Nephron (organoid): Measurements from ENCODE around the gene PSAP.

Source experiments
- H3K27ac Mint-ChIP-seq, 3 experiments: 2 replicates each; pipeline ENCODE4 v1.8.0; 2020; ENCODE audit warnings: mixed read lengths in 3 of 3, mild to moderate bottlenecking in 2 of 3, moderate library complexity in 1 of 3
- H3K27me3 Mint-ChIP-seq: 2 replicates; pipeline ENCODE4 v1.8.0; 2021; ENCODE audit warnings: low read depth, mild to moderate bottlenecking, moderate library complexity, mixed read lengths
- H3K36me3 Mint-ChIP-seq: 2 replicates; pipeline ENCODE4 v1.8.0; 2020; ENCODE audit warnings: low read depth, mixed read lengths
- H3K4me1 Mint-ChIP-seq: 2 replicates; pipeline ENCODE4 v1.8.0; 2020; ENCODE audit warnings: mixed read lengths
- H3K4me3 Mint-ChIP-seq, 3 experiments: 2 replicates each; pipeline ENCODE4 v1.8.0; 2020; ENCODE audit warnings: mild to moderate bottlenecking in 3 of 3, mixed read lengths in 3 of 3, moderate library complexity in 2 of 3
- H3K9me3 Mint-ChIP-seq: 2 replicates; pipeline ENCODE4 v1.8.0; 2020; ENCODE audit warnings: mixed read lengths
- TF ChIP-seq, protein P1 (sequence below), 3 experiments: fragments of 200-600 bp; sonication (generic); IDR thresholded peaks; one replicate each; pipeline ENCODE4 v1.5.0; 2021; ENCODE audit warnings: antibody characterized with exemption in 3 of 3; ENCODE audit not compliant: unreplicated experiment in 3 of 3

The PSAP gene

DNA sequence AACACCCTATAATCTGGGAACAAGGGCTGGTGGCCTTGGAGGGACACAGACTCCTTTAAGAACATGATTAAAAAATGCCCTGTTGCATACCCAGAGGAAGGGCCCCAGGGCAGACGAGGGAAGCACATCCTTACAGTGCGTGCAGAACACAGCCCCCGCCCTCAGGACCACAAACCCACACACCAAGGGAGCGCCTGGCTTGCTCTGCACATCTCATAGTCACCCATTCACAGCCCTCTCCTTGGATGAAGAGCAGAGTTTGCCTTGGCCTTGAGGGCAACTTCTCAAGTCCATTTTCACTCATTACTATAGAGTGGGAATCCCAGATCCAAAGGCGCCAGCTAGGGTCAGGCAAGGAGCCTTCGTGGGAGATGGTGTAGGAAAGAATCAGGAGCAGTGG is 71.4 kb downstream of the PSAP start:
- Mint-ChIP-seq H3K4me3 (no peak overlapping the region), H3K27ac (no peak overlapping the region), H3K36me3 (no peaks in the 10 kb centered on the region), H3K9me3 (no peaks in the 10 kb centered on the region), H3K4me1 (peaks cover 11% of the 10 kb centered on the region), H3K27me3 (peaks cover 14% of the 10 kb centered on the region)
- TF ChIP-seq, protein P1, sequence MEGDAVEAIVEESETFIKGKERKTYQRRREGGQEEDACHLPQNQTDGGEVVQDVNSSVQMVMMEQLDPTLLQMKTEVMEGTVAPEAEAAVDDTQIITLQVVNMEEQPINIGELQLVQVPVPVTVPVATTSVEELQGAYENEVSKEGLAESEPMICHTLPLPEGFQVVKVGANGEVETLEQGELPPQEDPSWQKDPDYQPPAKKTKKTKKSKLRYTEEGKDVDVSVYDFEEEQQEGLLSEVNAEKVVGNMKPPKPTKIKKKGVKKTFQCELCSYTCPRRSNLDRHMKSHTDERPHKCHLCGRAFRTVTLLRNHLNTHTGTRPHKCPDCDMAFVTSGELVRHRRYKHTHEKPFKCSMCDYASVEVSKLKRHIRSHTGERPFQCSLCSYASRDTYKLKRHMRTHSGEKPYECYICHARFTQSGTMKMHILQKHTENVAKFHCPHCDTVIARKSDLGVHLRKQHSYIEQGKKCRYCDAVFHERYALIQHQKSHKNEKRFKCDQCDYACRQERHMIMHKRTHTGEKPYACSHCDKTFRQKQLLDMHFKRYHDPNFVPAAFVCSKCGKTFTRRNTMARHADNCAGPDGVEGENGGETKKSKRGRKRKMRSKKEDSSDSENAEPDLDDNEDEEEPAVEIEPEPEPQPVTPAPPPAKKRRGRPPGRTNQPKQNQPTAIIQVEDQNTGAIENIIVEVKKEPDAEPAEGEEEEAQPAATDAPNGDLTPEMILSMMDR (IDR thresholded peaks at IDR 0.05; ENCODE audit: unreplicated experiment in 3 of 3) = no peak

DNA sequence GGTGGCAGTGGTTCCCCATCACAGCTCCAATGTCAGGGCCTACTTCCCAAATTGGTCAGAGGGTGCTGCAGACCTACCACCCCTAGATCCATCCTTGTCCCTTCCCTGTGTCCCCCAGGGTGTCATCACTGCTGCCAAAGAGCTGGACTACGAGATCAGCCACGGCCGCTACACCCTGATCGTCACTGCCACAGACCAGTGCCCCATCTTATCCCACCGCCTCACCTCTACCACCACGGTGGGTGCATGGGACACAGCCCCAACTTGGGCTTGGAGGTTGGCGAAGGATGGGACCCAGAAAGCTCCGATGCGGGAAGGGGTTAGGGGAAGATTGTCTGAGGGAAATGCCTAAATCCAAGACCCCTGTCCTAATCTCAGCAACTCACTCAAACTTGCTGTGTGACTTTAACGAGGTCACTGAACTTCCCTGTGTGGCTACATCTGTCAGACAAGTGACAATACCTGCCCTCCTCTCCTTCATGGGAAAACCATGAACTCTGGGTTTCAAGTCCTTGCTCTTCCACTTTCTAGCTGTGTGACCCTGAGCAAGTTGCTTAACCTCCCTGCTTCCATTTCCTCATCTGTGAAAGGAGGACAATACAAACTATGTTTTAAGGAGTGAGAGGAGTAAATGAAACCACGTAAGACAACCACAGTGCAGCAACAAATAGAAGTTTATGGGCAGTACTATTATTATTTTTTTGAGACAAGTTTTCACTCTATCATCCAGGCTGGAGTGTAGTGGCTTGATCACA is 72.8 kb downstream of the PSAP start:
- TF ChIP-seq, protein P1 (IDR thresholded peaks at IDR 0.05; ENCODE audit: unreplicated experiment in 3 of 3) = no peak
- no peaks in the 10 kb centered on the region for H3K36me3 Mint-ChIP-seq
- H3K4me1 Mint-ChIP-seq = peaks cover 23% of the 10 kb centered on the region
- H3K9me3 Mint-ChIP-seq = no peaks in the 10 kb centered on the region
- peaks cover 26% of the 10 kb centered on the region for H3K27me3 Mint-ChIP-seq
- H3K4me3 Mint-ChIP-seq = no peak overlapping the region
- H3K27ac Mint-ChIP-seq = no peak overlapping the region

DNA sequence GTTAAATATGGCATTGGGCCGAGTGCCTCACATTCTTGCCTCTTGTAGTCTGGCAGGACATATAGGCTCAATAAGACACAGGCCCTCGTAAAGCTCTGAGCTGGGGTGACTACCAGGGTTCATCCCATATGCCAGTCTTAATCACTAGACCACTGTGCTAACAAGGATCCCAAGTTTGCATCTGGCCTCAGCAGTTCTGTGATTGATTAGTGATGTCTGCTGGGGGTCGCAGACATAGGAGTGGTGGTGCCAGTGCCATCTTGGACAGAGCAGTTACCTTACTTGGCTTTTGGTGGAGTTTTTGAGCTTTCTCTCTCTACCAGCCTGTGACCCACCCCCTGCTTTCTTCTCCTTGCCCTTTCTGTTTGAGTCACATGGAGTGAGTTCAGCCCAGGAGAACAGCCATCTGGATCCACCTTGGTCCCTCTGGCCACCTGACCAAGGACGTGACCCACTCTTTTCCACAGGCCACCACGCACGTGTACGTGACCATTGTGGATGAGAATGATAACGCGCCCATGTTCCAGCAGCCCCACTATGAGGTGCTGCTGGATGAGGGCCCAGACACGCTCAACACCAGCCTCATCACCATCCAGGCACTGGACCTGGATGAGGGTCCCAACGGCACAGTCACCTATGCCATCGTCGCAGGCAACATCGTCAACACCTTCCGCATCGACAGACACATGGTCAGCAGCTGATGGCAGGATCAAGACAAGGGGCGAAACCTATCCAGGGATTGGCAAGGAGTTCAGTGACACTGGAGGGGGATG is 73.7 kb downstream of the PSAP start:
- TF ChIP-seq, protein P1 (IDR thresholded peaks at IDR 0.05; ENCODE audit: unreplicated experiment in 3 of 3) = no peak
- Mint-ChIP-seq H3K4me3 (no peak overlapping the region), H3K27me3 (peaks cover 26% of the 10 kb centered on the region), H3K36me3 (no peaks in the 10 kb centered on the region), H3K27ac (no peak overlapping the region), H3K9me3 (no peaks in the 10 kb centered on the region), H3K4me1 (peaks cover 23% of the 10 kb centered on the region)

DNA sequence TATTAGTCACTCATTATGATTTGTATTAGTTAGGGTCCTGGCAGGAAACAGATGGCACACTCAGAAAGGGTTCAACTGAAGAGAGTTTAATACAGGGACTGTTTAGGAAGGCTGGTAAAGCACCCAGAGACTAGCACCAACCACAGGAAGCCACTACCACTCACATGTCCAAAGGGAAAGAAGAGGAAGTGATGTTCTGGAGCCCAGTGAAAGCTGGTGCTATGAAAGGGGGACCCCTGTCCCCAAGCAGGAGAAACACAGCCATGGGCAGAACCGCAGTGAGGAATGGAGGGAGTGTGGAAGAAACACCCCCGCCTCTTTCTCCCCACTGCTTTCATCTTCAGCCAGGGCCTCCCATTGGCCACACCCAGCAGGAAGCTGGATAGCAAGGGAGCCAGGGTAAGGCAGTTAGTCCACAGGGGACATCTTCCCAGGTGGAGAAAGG is 74.5 kb downstream of the PSAP start:
- H3K36me3 Mint-ChIP-seq = no peaks in the 10 kb centered on the region
- peaks cover 26% of the 10 kb centered on the region for H3K27me3 Mint-ChIP-seq
- TF ChIP-seq, protein P1 (IDR thresholded peaks at IDR 0.05; ENCODE audit: unreplicated experiment in 3 of 3) = no peak
- peaks cover 23% of the 10 kb centered on the region for H3K4me1 Mint-ChIP-seq
- no peak overlapping the region for H3K27ac Mint-ChIP-seq
- no peaks in the 10 kb centered on the region for H3K9me3 Mint-ChIP-seq
- no peak overlapping the region for H3K4me3 Mint-ChIP-seq

DNA sequence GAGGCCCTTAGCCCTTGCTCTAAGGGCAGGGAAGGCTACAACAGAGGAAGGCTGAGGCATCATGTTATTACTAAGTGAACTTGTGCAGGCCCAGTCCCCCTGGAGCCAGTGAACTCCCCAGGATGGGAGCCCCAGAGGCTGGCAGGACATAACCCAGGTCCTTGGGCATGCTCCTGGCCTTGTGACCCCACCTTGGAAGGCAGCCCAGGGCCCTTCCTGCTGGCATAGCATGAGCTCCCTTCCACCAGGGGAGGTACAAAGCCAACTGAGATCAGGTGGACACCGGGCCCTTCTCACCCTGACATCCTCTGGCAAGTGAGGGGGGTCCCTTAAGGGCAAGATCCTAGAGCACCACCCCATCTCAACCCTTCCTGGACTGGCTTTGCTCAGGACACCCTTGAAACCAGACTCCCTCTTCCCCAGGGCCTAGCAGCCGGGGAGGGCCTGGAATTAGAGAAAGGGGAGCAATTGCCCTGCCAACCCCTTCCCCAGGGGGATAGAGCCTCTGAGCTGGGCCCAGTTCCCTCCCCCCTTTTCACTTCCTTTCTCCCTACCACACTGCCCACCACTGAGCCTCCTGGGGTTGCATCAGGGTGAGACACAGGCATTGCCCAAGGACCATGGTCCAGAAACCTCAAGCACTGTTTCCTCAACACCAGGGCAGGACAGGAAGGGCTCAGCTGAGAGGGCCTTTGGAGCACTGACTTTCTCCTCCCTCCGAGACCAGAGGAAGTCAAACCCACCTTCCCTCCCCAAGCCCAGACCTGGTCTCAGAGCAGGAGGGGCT is 75.9 kb downstream of the PSAP start:
- Mint-ChIP-seq H3K27me3 (peaks cover 26% of the 10 kb centered on the region), H3K9me3 (no peaks in the 10 kb centered on the region), H3K4me1 (peaks cover 23% of the 10 kb centered on the region), H3K27ac (no peak overlapping the region), H3K36me3 (no peaks in the 10 kb centered on the region), H3K4me3 (no peak overlapping the region)
- TF ChIP-seq, protein P1 (IDR thresholded peaks at IDR 0.05; ENCODE audit: unreplicated experiment in 3 of 3) = no peak
